Neural cell (in vitro differentiated cells): ENCODE measurements around the gene REEP1.

Experiments used
- CTCF ChIP-seq: fragments of 450-650 bp; IDR thresholded peaks from 2 replicates; pipeline ENCODE4 v1.5.1; 2014; ENCODE audit warnings: antibody characterized with exemption, mild to moderate bottlenecking, moderate library complexity; ENCODE audit not compliant: poor library complexity, severe bottlenecking
- EP300 ChIP-seq: fragments of 450-650 bp; conservative IDR thresholded peaks from 2 replicates; pipeline ENCODE4 v1.6.1; 2014; ENCODE audit warnings: antibody characterized with exemption, mild to moderate bottlenecking, moderate library complexity; ENCODE audit not compliant: poor library complexity, severe bottlenecking
- EZH2 ChIP-seq: fragments of 200-600, 300-800 bp; shearing (Covaris generic), sonication (generic); IDR thresholded peaks from 2 replicates; pipeline ENCODE4 v1.6.1; 2014; ENCODE audit warnings: antibody characterized with exemption, low read length, borderline replicate concordance, mild to moderate bottlenecking; ENCODE audit not compliant: insufficient read depth, poor library complexity, severe bottlenecking
- RAD21 ChIP-seq: fragments of 450-650 bp; conservative IDR thresholded peaks from 2 replicates; pipeline ENCODE4 v1.6.1; 2014; ENCODE audit warnings: antibody characterized with exemption, mild to moderate bottlenecking, moderate library complexity
- REST ChIP-seq: IDR thresholded peaks from 2 replicates; pipeline ENCODE4 v1.6.1; 2012; ENCODE audit warnings: borderline replicate concordance
- SMC3 ChIP-seq: fragments of 450-650 bp; conservative IDR thresholded peaks from 2 replicates; pipeline ENCODE4 v1.6.1; 2014; ENCODE audit warnings: antibody characterized with exemption, mild to moderate bottlenecking, moderate library complexity; ENCODE audit not compliant: poor library complexity
- TAF1 ChIP-seq: IDR thresholded peaks from 2 replicates; pipeline ENCODE4 v1.6.1; 2012; ENCODE audit warnings: low read depth

- TF ChIP-seq CTCF: no peak
- no peak for TF ChIP-seq TAF1
- TF ChIP-seq EZH2: no peak
- no peak for TF ChIP-seq EP300
- TF ChIP-seq SMC3: no peak
- TF ChIP-seq REST: no peak
- no peak for TF ChIP-seq RAD21
These were observed 151.8 kb downstream of the REEP1 start for GRCh38 chr2:86185517-86186212.
